T-helper 9 cell (primary cell): Measurements from ENCODE around the gene PDE11A.

Experiments
- DNase-seq: peaks from one replicate; pipeline ENCODE4 v3.0.0-alpha.2; 2020

PDE11A gene

DNA sequence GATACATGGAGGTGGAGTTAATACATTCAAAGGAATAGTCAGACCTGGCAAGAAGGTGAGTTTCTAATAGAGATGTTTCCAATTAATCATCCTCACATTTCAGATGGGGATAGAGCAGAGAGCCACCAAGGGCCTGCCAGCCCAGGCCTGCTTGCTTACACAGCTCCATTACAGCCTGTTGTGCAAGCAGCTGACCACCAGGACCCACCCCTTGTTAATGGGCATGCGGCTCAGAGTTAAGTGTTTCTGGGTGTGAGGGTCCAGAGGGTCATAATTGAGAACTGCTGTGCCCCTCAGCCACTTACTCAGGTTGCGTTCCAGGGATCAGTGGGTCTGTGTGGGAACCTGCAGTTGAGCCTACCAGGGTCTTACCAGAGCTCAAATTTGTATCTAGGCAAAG is 480.2 kb downstream of the PDE11A start:
- no peak for DNase-seq

DNA sequence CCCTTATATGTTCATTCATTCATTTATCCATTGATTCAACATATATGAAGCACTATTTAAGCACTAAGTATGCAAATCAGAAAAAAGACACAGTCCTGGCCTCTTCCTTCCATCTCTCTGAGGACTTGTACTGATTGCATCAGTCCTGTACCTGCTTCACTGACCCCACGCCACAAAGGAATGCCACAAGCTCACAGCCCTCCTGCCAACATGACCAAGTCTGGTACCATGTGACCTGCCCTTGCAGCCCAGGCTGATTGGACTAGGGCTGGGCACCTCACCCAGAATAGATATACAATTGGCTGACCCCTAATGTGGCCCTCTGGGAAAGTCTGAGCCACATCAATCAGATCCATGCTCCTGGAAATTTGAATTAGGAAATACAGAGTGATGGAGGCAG is 483.4 kb downstream of the PDE11A start:
- DNase-seq, result no peak

DNA sequence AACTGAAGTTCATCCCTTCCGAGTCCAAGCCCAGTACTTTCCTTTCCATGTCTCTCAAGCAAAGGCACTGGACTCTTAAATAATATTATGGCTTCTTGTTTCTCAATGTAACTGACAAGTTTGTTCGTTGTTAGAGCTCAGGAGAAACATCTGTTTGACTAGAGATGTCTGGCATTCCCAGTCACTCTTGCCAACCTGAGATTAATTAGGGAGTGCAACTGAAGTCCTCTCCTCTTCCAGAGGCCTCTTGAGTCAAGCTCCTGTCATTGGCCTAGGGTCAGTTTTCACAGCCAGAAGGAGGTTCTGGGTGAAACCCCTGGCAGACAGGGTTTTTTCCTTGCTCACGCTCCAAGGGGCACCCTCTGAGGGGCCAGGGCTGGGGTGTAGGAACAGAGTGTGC is 483.9 kb downstream of the PDE11A start:
- no peak for DNase-seq

DNA sequence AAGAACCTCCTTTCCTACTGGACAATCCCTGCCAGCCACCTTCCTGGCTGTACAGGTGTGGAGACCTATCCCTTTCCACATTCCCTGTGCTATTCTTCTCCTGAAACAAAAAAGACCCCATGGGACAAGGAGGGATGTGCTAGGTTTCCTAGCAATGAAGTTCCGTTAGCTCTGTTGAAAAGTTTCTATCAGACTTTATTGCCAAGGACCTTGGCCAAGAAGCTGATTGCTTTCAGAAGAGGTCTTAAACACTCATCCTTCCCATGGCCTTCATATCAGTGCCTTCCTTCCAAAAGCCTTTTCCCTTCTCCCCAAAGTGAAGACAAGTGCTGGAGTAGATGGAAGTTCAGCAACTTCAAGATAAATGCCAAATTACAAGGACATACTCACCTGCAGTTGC is 485.2 kb downstream of the PDE11A start:
- no peak for DNase-seq

DNA sequence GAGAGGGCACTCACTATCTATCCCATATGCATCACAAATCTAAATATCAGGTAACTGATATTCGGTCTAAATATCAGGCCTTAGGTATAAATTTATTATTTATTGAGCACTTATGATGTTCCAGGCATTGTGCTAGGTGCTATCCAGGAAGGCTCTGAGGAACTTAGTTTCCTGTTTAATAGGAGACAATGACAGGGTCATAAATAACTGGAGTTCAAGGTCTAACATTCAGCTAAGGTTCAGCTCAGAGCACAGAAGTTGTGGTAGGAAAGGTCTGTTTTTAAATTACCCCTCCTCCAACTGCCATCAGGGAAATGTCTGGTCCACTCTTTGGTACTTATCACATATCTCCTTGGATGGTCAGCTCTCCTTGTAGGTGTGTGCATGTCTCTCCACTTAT is 486.4 kb downstream of the PDE11A start:
- no peak for DNase-seq

DNA sequence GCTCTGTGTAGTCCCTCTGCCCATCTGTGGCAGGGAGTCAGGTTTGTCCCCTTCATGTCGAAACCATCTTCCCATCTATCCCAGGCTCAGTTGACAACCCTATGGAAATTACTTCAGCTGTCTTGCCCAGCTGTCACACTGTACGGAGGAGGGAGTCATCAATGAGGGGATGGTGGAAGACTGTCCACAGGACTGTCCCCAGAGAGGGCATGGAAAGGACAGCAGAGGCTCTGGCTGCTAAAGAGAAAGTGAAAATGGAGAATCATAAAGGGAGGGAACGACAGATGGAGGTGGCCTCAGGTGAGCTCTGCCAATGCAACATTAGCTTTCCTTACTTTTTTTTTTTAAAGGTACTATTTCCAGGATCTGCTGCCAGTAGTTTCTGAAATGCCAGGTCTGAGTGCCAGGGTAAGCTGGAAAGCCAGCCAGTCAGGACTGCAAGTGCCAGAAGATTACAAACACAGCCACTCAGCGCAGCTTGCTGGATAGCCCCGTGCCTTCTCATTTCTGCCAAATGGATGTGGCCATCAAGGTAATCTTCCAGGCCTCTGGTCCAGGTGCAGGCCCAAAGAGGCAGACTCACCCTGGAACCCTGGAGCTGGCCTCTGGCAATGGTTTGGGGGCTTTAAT is 487.2 kb downstream of the PDE11A start:
- DNase-seq, result no peak

DNA sequence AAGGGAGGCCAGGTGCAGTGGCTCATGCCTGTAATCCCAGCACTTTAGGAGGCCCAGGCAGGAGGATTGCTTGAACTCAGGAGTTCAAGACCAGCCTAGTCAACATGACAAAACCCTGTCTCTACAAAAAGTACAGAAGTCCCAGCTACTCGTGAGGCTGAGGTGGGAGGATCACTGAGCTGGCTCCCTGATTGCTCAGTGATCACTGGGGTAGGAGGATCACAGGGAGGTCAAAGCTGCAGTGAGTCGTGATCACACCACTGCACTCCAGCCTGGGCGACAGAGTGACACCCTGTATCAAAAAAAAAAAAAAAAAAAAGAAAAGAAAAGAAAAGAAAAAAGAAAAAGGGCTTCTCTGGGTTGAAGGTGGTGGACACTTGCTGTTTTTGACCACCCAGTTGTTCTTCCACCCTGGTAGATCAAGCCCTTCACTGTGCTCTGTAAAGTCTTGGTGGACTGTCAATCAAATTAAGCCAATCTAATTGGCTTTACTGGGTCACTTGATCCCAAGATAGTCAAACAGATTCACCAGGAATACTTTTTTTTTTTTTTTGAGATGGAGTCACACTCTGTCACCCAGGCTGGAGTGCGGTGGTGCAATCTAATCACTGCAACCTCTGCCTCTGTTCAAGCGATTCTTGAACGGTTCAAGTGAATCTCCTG is 488.4 kb downstream of the PDE11A start:
- DNase-seq, result no peak

DNA sequence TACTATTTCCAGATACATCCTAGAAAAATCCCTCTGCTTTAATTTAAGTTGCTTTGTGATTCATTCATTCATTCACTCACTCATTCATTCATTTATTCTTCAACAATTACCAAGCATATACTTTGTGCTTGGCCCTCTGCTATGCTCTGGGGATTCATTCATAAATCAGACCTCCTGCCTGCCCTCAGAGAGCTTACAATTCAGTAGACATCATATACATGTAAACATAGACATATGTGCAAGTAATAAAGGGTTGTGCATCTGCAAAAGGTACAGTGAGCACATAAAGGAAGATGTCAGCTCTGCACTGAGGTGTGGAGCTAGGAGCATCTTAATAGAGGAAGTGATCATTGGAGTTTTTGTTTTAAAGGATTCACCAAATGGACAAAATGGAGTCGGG is 490.6 kb downstream of the PDE11A start:
- no peak for DNase-seq

DNA sequence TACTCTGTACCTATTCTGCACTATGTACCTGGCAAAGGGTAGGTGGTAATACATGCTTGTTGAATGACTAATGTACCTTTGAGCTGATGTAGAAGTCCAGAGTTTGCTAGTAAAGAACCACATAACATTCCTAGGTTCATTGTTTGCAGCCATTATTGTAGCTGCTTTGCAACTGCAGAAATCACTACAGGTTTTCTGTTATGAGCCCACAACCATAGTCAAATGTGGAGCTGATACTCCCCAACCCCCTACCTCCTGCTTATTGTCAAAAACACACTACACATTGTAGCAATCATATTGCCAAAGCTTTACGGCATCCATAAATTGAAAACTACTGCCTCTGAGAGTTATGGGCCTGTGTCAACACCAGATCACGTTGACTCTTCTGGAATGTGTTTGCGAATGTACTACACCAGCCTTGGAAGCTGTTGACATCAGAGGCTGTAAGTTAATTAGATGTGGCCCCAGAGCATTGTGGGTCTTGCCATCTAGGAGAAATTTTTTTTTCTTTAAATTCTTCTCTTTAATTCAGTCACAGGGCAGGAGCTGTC is 493.0 kb downstream of the PDE11A start:
- no peak for DNase-seq

DNA sequence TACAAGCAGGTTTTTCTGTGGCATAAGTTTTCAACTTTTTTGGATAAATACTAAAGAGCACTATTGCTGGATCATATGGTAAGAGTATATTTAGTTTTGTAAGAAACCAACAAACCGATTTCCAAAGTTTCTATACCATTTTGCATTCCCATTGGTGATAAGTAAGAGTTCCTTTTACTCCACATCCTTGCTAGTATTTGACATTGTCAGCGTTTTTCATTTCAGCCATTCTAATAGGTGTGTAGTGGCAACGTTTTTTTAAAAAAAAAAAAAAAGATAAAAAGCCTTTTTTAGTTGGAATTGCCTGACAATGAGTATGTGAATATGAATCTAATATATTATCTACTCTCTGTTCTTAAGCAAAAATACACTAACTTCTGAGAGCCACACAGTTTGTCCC is 494.1 kb downstream of the PDE11A start:
- DNase-seq, result no peak

DNA sequence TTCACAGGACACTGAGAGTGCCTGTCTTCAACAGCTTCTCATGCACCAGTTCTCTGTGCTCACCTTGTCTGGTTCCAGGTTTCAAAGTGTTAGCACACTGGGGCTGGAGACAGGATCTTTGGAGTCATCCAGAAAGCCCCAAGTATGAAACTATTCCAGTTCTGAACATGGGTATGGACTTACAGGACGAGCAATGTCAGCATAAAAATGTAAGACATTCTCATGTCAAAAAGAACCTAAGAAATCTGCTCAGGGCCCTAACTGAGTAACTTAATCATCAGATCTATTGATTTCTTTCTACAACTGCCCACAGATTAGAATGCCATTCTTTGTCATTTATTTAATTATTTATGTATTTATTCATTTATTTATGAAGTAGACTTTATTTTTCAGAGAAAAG is 495.5 kb downstream of the PDE11A start:
- no peak for DNase-seq

DNA sequence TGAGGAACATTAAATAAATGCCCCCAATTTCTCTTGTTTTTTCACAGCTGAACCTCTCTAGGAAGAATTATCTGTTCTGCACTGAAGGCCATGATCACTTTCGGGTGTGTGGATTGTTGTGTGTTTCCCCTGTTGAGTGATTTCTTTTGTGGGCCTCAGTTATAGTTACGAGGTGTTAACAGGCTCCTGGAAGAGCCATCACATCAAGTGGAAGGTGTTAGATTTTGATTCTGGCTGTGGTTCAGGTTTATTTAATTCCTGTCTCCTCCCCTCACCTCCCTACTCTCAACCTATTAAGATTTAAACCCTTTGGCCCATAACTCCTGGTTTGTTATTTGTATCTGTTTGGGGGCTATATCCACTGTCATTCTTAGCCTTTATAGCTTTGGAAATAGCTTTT is 497.2 kb downstream of the PDE11A start:
- no peak for DNase-seq

DNA sequence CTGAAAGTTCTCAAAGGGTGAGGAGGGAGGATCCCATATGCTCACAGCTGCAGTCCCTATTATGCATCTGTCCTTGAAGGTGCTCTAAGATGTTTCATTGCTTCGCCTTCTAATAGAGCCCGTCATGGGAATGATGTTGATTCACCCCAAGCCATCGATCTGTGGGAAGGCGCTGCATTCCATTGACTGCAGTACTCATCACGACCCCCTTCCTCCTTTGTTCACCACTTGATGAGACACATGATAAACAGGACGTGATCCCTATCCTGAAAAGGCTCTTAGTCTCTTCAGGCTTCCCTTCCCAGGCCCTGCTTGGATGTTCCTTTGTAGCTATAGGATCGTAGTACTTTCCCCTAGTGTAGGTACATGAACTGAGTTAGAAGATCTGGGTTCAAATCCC is 498.2 kb downstream of the PDE11A start:
- DNase-seq, result no peak
